ENCODE results near the gene TNFRSF12A.

The TNFRSF12A gene

DNA sequence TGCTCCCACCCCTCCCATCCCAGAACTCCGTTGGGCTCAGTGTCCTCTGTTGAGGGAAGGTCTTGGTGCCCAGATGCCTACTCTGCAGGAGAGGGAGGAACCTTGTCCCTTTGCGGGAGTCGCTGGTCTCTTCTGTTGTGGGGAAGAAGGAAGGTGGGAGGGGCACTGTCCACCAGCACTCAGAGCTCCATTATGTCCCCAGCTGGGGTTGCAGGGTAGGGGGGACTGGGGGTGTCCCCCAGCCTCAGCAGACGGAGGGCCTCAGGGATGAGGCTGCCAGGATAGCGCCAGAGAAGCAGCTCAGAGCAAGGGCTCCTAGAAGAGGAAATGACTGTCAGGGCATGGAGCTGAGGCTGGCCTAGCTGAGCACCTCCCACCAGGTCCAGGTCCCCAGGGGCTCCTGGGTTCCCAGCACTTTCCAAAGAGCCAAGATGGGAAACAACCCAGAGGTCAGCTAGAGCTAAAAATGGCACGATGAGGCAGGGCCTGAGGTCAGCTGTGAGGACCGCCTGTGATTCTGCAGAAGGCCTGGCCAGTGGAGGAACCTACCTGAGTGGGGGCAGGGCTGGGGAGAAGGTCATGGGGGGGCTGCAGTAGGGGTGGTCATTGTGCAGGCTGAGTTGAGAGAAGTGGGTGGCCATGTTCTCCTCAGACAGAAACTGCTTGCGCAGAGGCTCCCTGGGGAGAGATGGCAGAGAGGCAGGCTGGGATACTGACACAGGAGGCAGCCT, 2.7 kb downstream of the TNFRSF12A start:
- DNase-seq (peak; percentile 40), ATAC-seq (no peak)
- no peaks in the 10 kb centered on the region for H3K9me3 Mint-ChIP-seq
- peak overlapping the region; percentile 85 for H3K4me3 Mint-ChIP-seq
- H3K36me3 Mint-ChIP-seq (ENCODE audit: low read depth): peaks cover 8% of the 10 kb centered on the region
- H3K4me1 Mint-ChIP-seq: peaks cover 56% of the 10 kb centered on the region
- H3K27me3 Mint-ChIP-seq: peaks cover 10% of the 10 kb centered on the region
- H3K27ac Mint-ChIP-seq: peak overlapping the region; percentile 97

DNA sequence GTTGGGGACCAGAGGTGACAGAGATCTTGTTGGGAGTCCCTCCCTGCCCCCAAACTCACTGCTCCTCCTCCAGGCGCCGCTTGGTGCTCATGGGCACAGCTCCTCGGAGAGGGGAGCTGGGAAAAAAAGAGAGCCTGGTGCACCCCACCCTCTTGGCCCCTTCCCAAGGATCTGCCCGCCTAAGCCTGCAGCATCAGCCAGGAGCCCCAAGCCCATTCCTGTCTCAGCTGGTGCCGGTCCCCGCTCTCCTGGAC, 3.2 kb downstream of the TNFRSF12A start:
- DNase-seq (no peak), ATAC-seq (no peak)
- H3K4me3 Mint-ChIP-seq: peak overlapping the region; percentile 85
- H3K4me1 Mint-ChIP-seq: peaks cover 55% of the 10 kb centered on the region
- H3K9me3 Mint-ChIP-seq: no peaks in the 10 kb centered on the region
- peaks cover 8% of the 10 kb centered on the region for H3K27me3 Mint-ChIP-seq
- peak overlapping the region; percentile 97 for H3K27ac Mint-ChIP-seq
- H3K36me3 Mint-ChIP-seq (ENCODE audit: low read depth): peaks cover 8% of the 10 kb centered on the region

DNA sequence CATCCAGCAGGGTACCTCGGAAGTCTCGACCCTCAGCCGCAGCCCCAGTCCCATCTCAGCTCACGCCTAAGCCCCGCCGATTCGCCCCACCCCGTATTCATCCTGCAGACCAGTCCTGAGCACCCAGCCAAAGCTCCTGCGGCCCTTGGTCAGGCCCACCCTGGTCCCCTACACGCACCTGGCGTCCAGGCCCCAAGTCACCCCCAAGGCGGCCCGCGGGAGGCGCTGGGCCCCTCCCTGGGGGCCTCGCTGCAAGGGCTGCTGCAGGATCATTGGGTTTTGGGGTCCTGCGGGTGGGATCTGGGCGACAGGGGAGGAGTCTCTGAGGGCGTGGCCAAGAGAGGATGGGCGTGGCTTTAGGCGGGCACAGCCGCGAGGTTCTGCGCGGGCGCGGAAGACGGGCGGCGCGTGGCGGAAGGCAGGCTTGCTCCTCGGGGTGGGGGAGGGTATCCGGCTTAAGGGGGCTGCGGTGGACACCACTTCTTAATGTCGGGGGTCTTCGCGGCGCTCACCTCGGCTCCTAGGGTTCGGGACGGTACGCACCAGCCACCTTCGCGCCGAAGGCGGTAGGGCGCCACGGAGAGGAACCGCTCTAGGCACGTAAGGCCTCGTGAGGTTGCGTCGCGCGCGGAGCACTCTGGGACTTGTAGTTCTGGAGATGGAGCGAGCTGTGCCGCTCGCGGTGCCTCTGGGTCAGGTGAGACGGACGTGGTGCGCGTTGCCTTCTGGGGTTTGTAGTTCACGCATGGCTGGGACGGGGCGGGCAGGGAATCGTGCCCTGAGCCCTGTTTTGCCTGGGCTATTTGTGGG, 3.7 kb downstream of the TNFRSF12A start, which contains the start of the genes HCFC1R1 and THOC6:
Gene HCFC1R1 (minus strand): TSS at position 274 of the 810 bp plus-strand sequence. CDS start 1 bp downstream, at position 273.
Gene THOC6 (plus strand): TSS at position 367 of the 810 bp plus-strand sequence. CDS start 292 bp downstream, at position 659.
- Mint-ChIP-seq H3K27me3 (peaks cover 6% of the 10 kb centered on the region), H3K4me3 (peak within 1 kb of the TSS; percentile 85), H3K27ac (peak within 1 kb of the TSS; percentile 97), H3K4me1 (peaks cover 53% of the 10 kb centered on the region), H3K36me3 (ENCODE audit: low read depth) (peaks cover 8% of the 10 kb centered on the region), H3K9me3 (no peaks in the 10 kb centered on the region)
- DNase-seq: peak; percentile 95
- peak; percentile 75 for ATAC-seq

DNA sequence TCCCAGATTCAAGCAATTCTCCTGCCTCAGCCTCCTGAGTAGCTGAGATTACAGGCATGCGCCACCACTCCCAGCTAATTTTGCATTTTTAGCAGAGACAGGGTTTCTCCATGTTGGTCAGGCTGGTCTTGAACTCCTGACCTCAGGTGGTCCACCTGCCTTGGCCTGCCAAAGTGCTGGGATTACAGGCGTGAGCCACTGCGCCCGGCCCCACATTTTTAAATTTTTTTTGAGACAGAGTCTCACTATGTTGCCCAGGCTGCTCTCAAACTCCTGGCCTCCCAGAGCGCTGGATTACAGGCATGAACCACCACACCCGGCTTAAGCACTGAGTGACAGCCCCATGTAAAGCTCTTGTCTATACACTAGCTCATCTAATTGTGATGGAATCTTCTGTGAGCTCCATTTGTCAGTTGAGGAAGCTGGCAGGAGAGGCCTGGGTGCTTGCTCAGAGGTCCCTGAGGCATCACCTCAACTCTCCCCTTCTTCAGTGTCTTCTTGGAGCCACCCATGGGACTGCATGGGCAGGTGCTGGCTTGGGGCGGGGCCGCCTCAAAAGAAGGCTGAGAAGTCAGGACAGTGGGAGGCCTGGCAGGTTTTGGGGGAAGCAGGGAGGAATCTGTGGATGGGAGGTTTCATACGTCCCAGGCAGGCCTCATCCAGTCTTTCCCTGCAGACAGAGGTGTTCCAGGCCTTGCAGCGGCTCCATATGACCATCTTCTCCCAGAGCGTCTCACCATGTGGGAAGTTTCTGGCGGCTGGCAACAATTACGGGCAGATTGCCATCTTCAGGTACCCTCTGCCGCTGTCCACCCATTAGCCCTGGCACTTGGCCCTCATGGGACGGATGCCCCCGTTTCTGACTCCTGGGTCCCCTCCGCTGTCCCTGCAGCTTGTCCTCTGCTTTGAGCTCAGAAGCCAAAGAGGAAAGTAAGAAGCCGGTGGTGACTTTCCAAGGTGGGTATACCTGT, 5.1 kb downstream of the TNFRSF12A start:
- Mint-ChIP-seq H3K4me3 (peak overlapping the region; percentile 85), H3K27ac (no peak overlapping the region), H3K27me3 (peaks cover 16% of the 10 kb centered on the region), H3K4me1 (peaks cover 56% of the 10 kb centered on the region), H3K9me3 (no peaks in the 10 kb centered on the region), H3K36me3 (ENCODE audit: low read depth) (peaks cover 8% of the 10 kb centered on the region)
- ATAC-seq (no peak), DNase-seq (no peak)

GRCh38 chr16:3026003-3026378, 5.8 kb downstream of the TNFRSF12A start:
- Mint-ChIP-seq H3K9me3 (no peaks in the 10 kb centered on the region), H3K36me3 (ENCODE audit: low read depth) (peaks cover 8% of the 10 kb centered on the region), H3K4me1 (peaks cover 52% of the 10 kb centered on the region), H3K4me3 (no peak overlapping the region), H3K27me3 (peaks cover 19% of the 10 kb centered on the region), H3K27ac (no peak overlapping the region)
- DNase-seq: no peak
- ATAC-seq: no peak

DNA sequence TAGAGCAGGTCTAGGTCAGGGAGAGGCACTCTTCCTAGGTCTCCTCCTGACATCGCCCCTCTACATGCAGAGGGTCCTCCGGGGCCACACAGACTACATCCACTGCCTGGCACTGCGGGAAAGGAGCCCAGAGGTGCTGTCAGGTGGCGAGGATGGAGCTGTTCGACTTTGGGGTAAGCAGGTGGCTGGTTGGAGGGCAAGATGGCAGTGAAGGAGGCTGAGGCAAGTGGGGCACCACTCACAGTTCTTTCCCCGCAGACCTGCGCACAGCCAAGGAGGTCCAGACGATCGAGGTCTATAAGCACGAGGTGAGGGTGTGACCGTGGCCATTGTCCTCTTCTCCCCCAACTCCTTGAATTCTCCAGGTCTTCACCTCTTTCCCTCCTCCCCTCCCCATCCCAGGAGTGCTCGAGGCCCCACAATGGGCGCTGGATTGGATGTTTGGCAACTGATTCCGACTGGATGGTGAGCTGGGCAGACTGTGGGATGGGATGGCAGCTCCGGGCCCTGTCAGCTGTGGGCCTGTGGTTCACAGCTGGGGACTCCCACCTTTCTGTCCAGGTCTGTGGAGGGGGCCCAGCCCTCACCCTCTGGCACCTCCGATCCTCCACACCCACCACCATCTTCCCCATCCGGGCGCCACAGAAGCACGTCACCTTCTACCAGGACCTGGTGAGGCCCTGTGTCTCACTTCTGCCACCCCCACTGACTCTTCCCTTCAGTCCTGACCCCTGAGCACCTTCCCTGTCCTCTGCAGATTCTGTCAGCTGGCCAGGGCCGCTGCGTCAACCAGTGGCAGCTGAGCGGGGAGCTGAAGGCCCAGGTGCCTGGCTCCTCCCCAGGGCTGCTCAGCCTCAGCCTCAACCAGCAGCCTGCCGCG, 6.7 kb downstream of the TNFRSF12A start:
- ATAC-seq (no peak), DNase-seq (no peak)
- peaks cover 44% of the 10 kb centered on the region for H3K4me1 Mint-ChIP-seq
- H3K9me3 Mint-ChIP-seq: no peaks in the 10 kb centered on the region
- H3K4me3 Mint-ChIP-seq: peak overlapping the region; percentile 20
- H3K27me3 Mint-ChIP-seq: peaks cover 23% of the 10 kb centered on the region
- H3K36me3 Mint-ChIP-seq (ENCODE audit: low read depth): peaks cover 8% of the 10 kb centered on the region
- H3K27ac Mint-ChIP-seq: no peak overlapping the region

DNA sequence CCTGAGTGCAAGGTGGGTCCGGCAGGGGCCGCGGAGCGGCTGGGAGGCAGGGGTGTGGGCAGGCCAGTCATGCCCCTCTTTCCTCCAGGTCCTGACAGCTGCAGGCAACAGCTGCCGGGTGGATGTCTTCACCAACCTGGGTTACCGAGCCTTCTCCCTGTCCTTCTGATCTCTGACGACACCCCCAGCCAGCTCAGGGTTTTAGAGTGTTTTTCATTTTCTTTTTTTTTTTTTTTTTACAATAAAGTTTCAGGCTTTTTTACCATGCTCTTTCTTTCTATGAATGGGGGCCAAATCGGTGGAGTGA, 7.3 kb downstream of the TNFRSF12A start:
- DNase-seq: no peak
- Mint-ChIP-seq H3K36me3 (ENCODE audit: low read depth) (peaks cover 8% of the 10 kb centered on the region), H3K27ac (no peak overlapping the region), H3K9me3 (no peaks in the 10 kb centered on the region), H3K4me3 (no peak overlapping the region), H3K27me3 (peaks cover 29% of the 10 kb centered on the region), H3K4me1 (peaks cover 39% of the 10 kb centered on the region)
- ATAC-seq: no peak

DNA sequence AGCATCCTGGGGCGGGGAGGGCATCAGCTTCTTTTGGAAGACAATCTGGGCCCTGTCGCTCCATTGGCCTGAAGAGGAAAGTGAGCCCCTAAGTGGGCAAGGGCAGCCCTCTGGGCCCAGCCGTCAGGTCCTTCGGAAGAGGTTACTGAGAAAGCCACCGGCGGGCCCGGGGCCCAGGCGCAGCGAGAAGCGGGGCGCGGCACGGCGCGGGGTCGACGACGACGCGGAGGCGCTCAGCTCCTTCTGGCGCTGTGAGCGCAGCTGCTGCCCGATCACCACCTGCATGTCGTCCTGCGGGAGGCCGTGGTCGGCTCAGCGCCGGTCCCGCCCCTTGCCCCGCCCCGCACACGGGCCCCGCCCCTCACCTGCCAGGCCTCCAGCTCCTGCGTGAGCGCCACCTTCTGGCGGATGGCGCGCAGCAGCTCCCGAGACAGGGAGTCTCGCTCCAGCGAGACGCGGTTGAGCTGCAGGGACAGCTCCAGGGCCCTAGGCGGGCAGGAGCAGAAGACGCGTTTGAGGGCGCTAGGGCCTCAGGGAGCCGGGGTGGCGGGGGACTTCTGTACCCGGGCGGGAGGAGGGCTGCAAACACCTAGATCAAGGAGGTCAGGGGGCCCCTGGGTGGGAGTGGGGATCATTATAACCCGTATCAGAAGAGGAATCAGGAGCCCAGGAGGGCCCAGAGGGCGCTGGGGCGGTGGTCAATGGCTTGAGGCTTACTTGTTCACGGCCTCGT, 8.0 kb downstream of the TNFRSF12A start:
- peaks cover 35% of the 10 kb centered on the region for H3K4me1 Mint-ChIP-seq
- H3K27me3 Mint-ChIP-seq: peaks cover 36% of the 10 kb centered on the region
- peak; percentile 92 for DNase-seq
- H3K27ac Mint-ChIP-seq: no peak overlapping the region
- H3K36me3 Mint-ChIP-seq (ENCODE audit: low read depth): peaks cover 8% of the 10 kb centered on the region
- H3K9me3 Mint-ChIP-seq: no peaks in the 10 kb centered on the region
- peak; percentile 45 for ATAC-seq
- no peak overlapping the region for H3K4me3 Mint-ChIP-seq

DNA sequence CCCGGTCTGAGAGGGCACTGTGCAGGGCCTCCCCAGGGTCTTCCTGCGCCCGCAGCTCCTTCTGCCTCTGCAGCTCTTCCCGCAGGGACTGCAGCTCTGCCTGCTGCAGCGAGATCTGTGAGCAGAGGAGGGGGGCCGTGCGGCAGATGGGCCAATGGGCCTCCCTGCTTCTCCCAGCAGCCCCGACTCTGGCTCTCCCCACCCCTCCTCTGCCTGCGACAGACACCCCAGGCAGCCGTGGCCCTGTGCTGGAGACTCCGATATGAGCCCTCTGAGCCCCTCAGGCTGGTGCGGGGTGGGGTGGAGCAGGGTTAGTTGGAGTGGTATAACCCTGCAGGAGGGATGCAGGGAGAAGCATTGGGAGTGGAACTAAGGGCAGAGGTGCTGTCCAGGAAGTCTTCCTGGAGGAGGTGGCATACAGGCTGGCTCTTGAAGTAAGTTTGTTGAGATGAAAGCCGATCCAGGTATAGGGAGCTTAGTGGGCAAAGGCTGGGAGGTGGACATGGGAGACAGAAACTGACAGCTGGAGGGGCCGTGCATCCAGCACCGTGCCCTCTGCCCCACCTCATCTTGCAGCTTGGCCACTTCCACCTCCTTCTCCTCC, 8.7 kb downstream of the TNFRSF12A start:
- Mint-ChIP-seq H3K4me1 (peaks cover 30% of the 10 kb centered on the region), H3K27ac (no peak overlapping the region), H3K9me3 (no peaks in the 10 kb centered on the region), H3K27me3 (peaks cover 43% of the 10 kb centered on the region), H3K36me3 (ENCODE audit: low read depth) (peaks cover 8% of the 10 kb centered on the region), H3K4me3 (no peak overlapping the region)
- DNase-seq (no peak), ATAC-seq (no peak)

- Mint-ChIP-seq H3K27ac (no peak overlapping the region), H3K27me3 (peaks cover 51% of the 10 kb centered on the region), H3K4me1 (peaks cover 24% of the 10 kb centered on the region), H3K9me3 (no peaks in the 10 kb centered on the region), H3K4me3 (peak overlapping the region; percentile 22), H3K36me3 (ENCODE audit: low read depth) (peaks cover 8% of the 10 kb centered on the region)
- ATAC-seq (peak; percentile 26), DNase-seq (peak; percentile 65)
Measured at GRCh38 chr16:3029491-3030221, 9.5 kb downstream of the TNFRSF12A start.

DNA sequence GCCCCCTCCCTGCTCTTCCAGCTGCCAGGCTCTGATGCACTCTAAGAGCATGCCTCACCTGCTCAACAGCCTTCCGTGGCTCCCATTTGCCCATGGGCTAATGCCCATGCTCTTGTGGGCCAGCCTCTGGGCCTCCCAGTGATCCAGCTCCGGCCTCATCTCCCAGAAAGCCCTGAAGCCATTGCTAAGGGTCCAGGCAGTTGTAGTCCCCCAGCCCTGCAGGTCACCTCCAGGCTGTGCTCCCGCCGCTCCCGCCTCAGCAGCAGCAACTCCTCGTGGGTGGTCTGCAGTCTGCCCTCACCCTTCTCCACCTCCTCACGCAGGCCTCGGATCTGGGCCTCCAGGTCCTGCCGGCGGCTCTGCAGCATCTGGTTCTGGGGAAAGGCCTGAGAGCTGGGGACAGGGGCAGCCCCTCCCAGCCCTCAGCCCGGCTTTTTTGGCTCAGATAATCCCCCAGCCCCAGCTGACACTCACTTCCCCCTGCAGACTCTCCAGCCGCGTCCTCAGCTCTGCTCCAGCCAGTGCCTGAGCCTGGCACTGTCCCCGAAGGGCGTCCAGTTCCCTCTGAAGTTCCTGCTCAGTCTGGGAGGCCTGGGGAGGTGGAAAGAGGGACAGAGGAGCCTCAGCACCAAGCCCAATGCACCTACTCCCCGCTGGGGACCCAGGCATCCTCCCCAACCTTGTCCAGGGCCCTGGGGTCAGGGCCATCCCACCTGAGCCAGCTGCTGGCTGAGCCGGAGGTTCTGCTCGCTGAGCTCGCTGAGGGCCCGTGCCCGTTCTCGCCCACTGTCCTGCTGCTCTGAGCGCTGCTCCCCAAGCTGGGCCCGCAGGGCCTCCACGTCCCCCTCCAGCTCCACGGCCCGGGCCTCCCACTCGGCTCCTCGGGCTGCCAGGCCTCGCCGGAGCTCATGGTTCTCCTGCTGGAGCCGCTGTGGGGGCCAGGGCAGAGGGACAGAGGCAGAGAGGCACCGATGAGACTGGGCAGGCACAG, 10.3 kb downstream of the TNFRSF12A start:
- Mint-ChIP-seq H3K4me1 (peaks cover 22% of the 10 kb centered on the region), H3K27me3 (peaks cover 57% of the 10 kb centered on the region), H3K9me3 (no peaks in the 10 kb centered on the region), H3K27ac (no peak overlapping the region), H3K4me3 (peak overlapping the region; percentile 22), H3K36me3 (ENCODE audit: low read depth) (peaks cover 8% of the 10 kb centered on the region)
- ATAC-seq (no peak), DNase-seq (no peak)

Measured in activated naive CD8-positive, alpha-beta T cell treated with anti-CD3 and anti-CD28 coated beads, Interleukin-2, amount 50 U/mL, for 24 hours (primary cell).